Epithelial cell of proximal tubule (primary cell): Measurements from ENCODE around the gene TARBP1. TPM values are rescaled to one million over a fixed set of nuclear protein-coding genes. Genes with fewer than 3 reads are reported as not detected.

Experiments
- DNase-seq: peaks from one replicate; pipeline ENCODE4 v3.0.0-alpha.2; 2011; ENCODE audit warnings: low read depth
- H3K4me3 ChIP-seq: 2 replicates; pipeline ENCODE4 v1.5.1; 2011; ENCODE audit warnings: low read depth, mild to moderate bottlenecking, low read length
- CTCF ChIP-seq: conservative IDR thresholded peaks from 2 replicates; pipeline ENCODE4 v1.5.1; 2012; ENCODE audit warnings: low read depth, mild to moderate bottlenecking, low read length
- total RNA-seq: library from RNA; depleted of rRNA; stranded (reverse); fragments of >200 nt; gene quantifications from 2 replicates; pipeline ENCODE4 v1.2.3, GENCODE V29; 2015

TARBP1 gene
- total RNA-seq, 1 donor from 2014 or later, result 31.2 TPM

- no peak for TF ChIP-seq CTCF
- DNase-seq, result no peak
- H3K4me3 ChIP-seq, result no peak overlapping the region
Measured at GRCh38 chr1:234413485-234413884, 65.5 kb downstream of the TARBP1 start.

- TF ChIP-seq CTCF, result no peak
- DNase-seq, result no peak
- H3K4me3 ChIP-seq, result no peak overlapping the region
Measured at GRCh38 chr1:234412830-234413229, 66.1 kb downstream of the TARBP1 start.

GRCh38 chr1:234409328-234409727 lies 69.7 kb downstream of the TARBP1 start:
- H3K4me3 ChIP-seq, result no peak overlapping the region
- peak; percentile 18 for TF ChIP-seq CTCF
- DNase-seq, result no peak

- DNase-seq, result no peak
- no peak for TF ChIP-seq CTCF
- H3K4me3 ChIP-seq, result no peak overlapping the region
Measured at GRCh38 chr1:234408757-234409156, 70.2 kb downstream of the TARBP1 start.

GRCh38 chr1:234406871-234407270 lies 72.1 kb downstream of the TARBP1 start:
- H3K4me3 ChIP-seq, result no peak overlapping the region
- TF ChIP-seq CTCF, result no peak
- DNase-seq, result no peak

GRCh38 chr1:234405676-234406075 lies 73.3 kb downstream of the TARBP1 start:
- DNase-seq, result no peak
- no peak for TF ChIP-seq CTCF
- no peak overlapping the region for H3K4me3 ChIP-seq

GRCh38 chr1:234402939-234403338 lies 76.0 kb downstream of the TARBP1 start:
- H3K4me3 ChIP-seq, result no peak overlapping the region
- TF ChIP-seq CTCF, result no peak
- no peak for DNase-seq
